Chondrocyte (in vitro differentiated cells): ENCODE results near the gene LRBA. TPM values are rescaled to one million over a fixed set of nuclear protein-coding genes. Genes with fewer than 3 reads are reported as not detected.

Experiments
- DNase-seq: peaks from one replicate; pipeline ENCODE4 v3.0.0; 2021; ENCODE audit warnings: mixed read lengths, low spot score
- H3K27ac Mint-ChIP-seq: one replicate; pipeline ENCODE4 v1.8.0; 2021; ENCODE audit warnings: mild to moderate bottlenecking, moderate library complexity, mixed read lengths; ENCODE audit not compliant: unreplicated experiment
- H3K27me3 Mint-ChIP-seq: 2 replicates; pipeline ENCODE4 v1.8.0; 2021; ENCODE audit warnings: low read depth, mixed read lengths
- H3K36me3 Mint-ChIP-seq: 2 replicates; pipeline ENCODE4 v1.8.0; 2021; ENCODE audit warnings: low read depth, mixed read lengths
- H3K4me1 Mint-ChIP-seq: 2 replicates; pipeline ENCODE4 v1.8.0; 2021; ENCODE audit warnings: low read depth, mild to moderate bottlenecking, mixed read lengths
- H3K4me3 Mint-ChIP-seq: one replicate; pipeline ENCODE4 v1.8.0; 2021; ENCODE audit warnings: mild to moderate bottlenecking, moderate library complexity, mixed read lengths; ENCODE audit not compliant: unreplicated experiment
- H3K9me3 Mint-ChIP-seq: 2 replicates; pipeline ENCODE4 v1.8.0; 2021; ENCODE audit warnings: low read depth, mixed read lengths
- CTCF ChIP-seq: fragments of 200-600 bp; sonication (generic); IDR thresholded peaks from 2 replicates; pipeline ENCODE4 v1.5.0; 2021; ENCODE audit warnings: antibody characterized with exemption, mild to moderate bottlenecking, moderate library complexity
- total RNA-seq: library from RNA; stranded (reverse); gene quantifications from 3 replicates; pipeline ENCODE4 v1.2.1, GENCODE V29; 2021

LRBA gene
- total RNA-seq, 1 donor from 2014 or later: 19.7 TPM

DNA sequence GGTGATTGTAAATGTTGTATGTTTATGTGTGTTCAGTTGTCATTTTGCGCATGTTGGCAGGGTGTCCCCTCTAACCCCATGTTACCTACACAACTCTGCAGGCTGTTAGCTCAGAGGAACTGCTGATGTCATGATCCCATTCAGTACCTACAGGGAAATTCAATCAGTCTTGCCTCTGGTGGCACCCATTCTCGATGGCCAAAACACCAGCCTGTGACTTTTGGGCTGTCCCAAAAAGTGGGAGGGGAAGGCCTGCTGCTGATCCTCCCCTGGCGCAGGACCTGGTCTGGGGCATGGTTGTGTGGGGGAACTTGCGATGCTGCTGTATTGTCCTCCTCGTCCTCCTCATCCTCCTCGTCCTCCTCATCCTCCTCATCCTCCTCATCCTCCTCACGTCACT lies 762.3 kb downstream of the LRBA start:
- H3K9me3 Mint-ChIP-seq: no peaks in the 10 kb centered on the region
- H3K36me3 Mint-ChIP-seq: peaks cover 26% of the 10 kb centered on the region
- no peaks in the 10 kb centered on the region for H3K27me3 Mint-ChIP-seq
- H3K27ac Mint-ChIP-seq: peak overlapping the region; percentile 41
- no peak for TF ChIP-seq CTCF
- no peak for DNase-seq
- peaks cover 4% of the 10 kb centered on the region for H3K4me1 Mint-ChIP-seq
- H3K4me3 Mint-ChIP-seq: no peak overlapping the region

DNA sequence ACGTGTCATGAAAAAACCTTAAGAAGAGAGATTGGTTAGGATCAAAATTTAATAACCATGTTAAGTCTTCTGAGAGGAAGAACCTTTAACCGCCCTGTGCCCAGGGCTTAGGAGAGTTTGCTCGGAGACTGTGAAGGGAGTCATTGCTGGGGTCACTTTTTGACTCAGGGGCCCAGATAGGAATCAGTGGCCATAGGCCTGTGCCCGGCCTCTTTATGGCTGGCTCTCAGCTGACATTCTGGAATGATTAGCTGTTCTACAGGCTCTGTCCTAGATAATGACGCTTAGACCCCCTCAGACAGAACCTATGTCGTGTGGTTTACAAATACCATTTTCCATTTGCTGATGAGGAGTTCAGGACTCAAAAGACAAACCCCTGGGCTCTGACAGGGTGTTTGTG lies 762.8 kb downstream of the LRBA start:
- H3K4me1 Mint-ChIP-seq: peaks cover 8% of the 10 kb centered on the region
- no peak overlapping the region for H3K27ac Mint-ChIP-seq
- DNase-seq: no peak
- TF ChIP-seq CTCF: no peak
- no peaks in the 10 kb centered on the region for H3K9me3 Mint-ChIP-seq
- no peak overlapping the region for H3K4me3 Mint-ChIP-seq
- peaks cover 27% of the 10 kb centered on the region for H3K36me3 Mint-ChIP-seq
- H3K27me3 Mint-ChIP-seq: no peaks in the 10 kb centered on the region

DNA sequence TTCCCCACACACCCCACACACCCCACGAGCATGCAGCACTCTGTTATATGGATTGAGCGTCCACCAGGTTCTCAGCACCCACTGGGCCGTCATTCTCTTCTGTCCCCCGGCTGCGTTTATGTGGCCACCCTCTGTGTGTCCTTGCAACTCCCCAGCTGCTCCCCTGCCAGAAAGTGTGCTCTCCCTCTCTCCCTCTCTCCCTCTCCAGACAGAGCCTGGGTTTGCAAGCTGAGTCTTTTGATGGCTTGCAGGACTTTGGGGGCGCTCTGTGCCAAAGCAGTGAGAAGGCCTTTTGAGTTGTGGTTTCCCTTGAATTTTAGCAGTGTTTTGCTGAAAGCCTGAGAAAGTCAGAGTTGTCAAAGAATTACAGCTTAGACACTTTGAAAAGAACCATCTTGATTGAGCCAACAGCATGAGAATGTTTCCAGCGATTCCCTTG lies 763.3 kb downstream of the LRBA start:
- Mint-ChIP-seq H3K36me3 (peaks cover 27% of the 10 kb centered on the region), H3K9me3 (no peaks in the 10 kb centered on the region), H3K4me3 (no peak overlapping the region), H3K27ac (peak overlapping the region; percentile 57), H3K27me3 (no peaks in the 10 kb centered on the region), H3K4me1 (peaks cover 12% of the 10 kb centered on the region)
- no peak for TF ChIP-seq CTCF
- no peak for DNase-seq

DNA sequence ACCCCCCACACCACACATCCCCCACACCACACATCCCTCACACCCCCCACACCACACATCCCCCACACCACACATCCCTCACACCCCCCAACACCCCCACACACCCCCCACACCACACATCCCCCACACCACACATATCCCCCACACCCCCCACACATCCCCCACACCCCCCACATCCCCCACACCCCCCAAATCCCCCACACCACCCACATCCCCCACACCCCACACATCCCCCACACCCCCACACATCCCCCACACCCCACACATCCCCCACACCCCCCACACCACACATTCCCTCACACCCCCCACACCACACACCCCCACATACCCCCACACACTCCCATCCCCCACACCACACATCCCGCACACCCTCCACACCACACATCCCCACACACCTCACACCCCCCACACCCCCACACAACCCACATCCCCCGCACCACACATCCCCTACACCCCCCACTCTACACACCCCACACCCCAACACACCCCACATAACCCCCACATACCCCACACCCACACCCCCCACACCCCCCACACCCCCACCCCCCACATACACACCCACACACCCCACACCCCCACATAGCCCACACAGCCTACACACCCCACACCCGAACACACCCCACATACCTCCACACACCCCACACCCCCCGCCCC lies 764.0 kb downstream of the LRBA start:
- no peak for DNase-seq
- Mint-ChIP-seq H3K27ac (no peak overlapping the region), H3K27me3 (no peaks in the 10 kb centered on the region), H3K9me3 (no peaks in the 10 kb centered on the region), H3K36me3 (peaks cover 22% of the 10 kb centered on the region), H3K4me3 (no peak overlapping the region), H3K4me1 (peaks cover 14% of the 10 kb centered on the region)
- TF ChIP-seq CTCF: no peak

DNA sequence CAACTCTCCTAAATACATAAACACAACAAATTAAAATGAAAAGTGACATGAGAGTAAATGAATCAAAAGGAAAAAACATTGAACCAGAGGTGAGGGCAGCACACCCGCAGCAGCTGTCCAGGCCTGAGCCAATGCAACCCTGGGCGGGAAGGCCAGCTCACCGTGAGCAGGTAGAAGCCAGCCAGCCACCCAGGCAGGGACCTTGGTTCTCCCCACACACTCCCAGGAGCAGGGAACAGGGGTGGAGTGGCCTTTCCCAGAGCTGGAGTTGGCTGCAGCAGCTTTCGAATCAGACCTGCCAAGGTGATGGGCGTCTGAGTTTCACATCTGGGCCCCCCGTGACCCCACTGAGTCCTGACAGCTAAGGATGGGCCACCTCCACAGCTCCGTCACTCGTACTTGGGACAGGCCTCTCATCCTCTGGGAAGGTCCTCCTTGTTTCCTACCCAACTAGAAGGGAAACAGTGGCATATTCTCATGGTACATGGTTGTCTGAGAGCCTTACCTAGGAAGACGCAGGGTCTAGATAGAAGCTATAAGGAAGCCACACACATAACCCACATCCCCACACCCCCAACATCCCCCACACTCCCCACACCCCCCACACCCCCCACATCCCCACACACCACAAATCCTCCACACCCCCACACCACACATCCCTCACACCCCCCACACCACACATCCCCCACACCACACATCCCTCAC lies 764.6 kb downstream of the LRBA start:
- Mint-ChIP-seq H3K4me1 (peaks cover 14% of the 10 kb centered on the region), H3K27ac (peak overlapping the region; percentile 41)

More for the DNA sequence above, 764.6 kb downstream of the LRBA start:
- TF ChIP-seq CTCF: no peak
- H3K27me3 Mint-ChIP-seq: no peaks in the 10 kb centered on the region
- no peak for DNase-seq
- H3K36me3 Mint-ChIP-seq: peaks cover 22% of the 10 kb centered on the region
- H3K9me3 Mint-ChIP-seq: no peaks in the 10 kb centered on the region
- H3K4me3 Mint-ChIP-seq: no peak overlapping the region
